CD4-positive, alpha-beta memory T cell (primary cell): ENCODE results near the gene MAPKAP1. TPM values are rescaled to one million over a fixed set of nuclear protein-coding genes. Genes with fewer than 3 reads are reported as not detected.

Source experiments
- CTCF ChIA-PET: fragments of 350-600 bp; sonication (Branson Sonifier 250); formaldehyde crosslinking; loops from one replicate; lab custom pipeline; 2021; ENCODE audit warnings: inconsistent platforms; ENCODE audit not compliant: partially characterized antibody; lab: Charles Lee
- POLR2A ChIA-PET: fragments of 350-600 bp; sonication (Branson Sonifier 250); formaldehyde crosslinking; loops from one replicate; lab custom pipeline; 2021; ENCODE audit not compliant: partially characterized antibody; lab: Charles Lee
- DNase-seq, 5 donors: peaks; one replicate each; pipeline versions ENCODE4 v3.0.0 to v3.0.0-alpha.2; 2020 to 2022; ENCODE audit warnings: mixed read lengths in 1 of 5
- H3K27ac ChIP-seq: one replicate; pipeline ENCODE4 v1.7.0; 2013; ENCODE audit warnings: low read depth, low read length
- H3K27me3 ChIP-seq: 2 replicates; pipeline ENCODE4 v1.7.0; 2013; ENCODE audit warnings: mild to moderate bottlenecking, low read length, moderate library complexity; ENCODE audit not compliant: insufficient read depth
- H3K36me3 ChIP-seq: 2 replicates; pipeline ENCODE4 v1.7.0; 2013; ENCODE audit warnings: mild to moderate bottlenecking, low read length, moderate library complexity; ENCODE audit not compliant: insufficient read depth
- H3K4me1 ChIP-seq: 2 replicates; pipeline ENCODE4 v1.7.0; 2013; ENCODE audit warnings: mild to moderate bottlenecking, low read length, moderate library complexity; ENCODE audit not compliant: insufficient read depth
- H3K4me3 ChIP-seq, 2 donors: one replicate each; pipeline ENCODE4 v1.7.0; 2013; ENCODE audit warnings: low read length in 2 of 2, mild to moderate bottlenecking in 1 of 2
- H3K9me3 ChIP-seq, 2 donors: one replicate each; pipeline ENCODE4 v1.7.0; 2013; ENCODE audit warnings: low read length in 2 of 2, control low read depth in 1 of 2; ENCODE audit not compliant: control insufficient read depth in 1 of 2
- H3K27ac Mint-ChIP-seq, 7 donors: one replicate each; pipeline ENCODE4 v1.8.0; 2020 to 2021; ENCODE audit warnings: mixed read lengths in 7 of 7, mild to moderate bottlenecking in 6 of 7, inconsistent platforms in 3 of 7, moderate library complexity in 3 of 7
- H3K27me3 Mint-ChIP-seq, 2 donors: one replicate each; pipeline ENCODE4 v1.8.0; 2020 to 2021; ENCODE audit warnings: mixed read lengths in 2 of 2
- H3K36me3 Mint-ChIP-seq, 2 donors: one replicate each; pipeline ENCODE4 v1.8.0; 2020 to 2021; ENCODE audit warnings: mixed read lengths in 2 of 2, inconsistent platforms in 1 of 2, mild to moderate bottlenecking in 1 of 2
- H3K4me1 Mint-ChIP-seq, 4 donors: one replicate each; pipeline ENCODE4 v1.8.0; 2020 to 2021; ENCODE audit warnings: mixed read lengths in 4 of 4, mild to moderate bottlenecking in 1 of 4
- H3K4me3 Mint-ChIP-seq, 8 donors: one replicate each; pipeline ENCODE4 v1.8.0; 2020 to 2021; ENCODE audit warnings: mixed read lengths in 8 of 8, mild to moderate bottlenecking in 7 of 8, moderate library complexity in 6 of 8, inconsistent platforms in 3 of 8
- H3K9me3 Mint-ChIP-seq, 8 donors: one replicate each; pipeline ENCODE4 v1.8.0; 2020 to 2021; ENCODE audit warnings: mixed read lengths in 8 of 8, mild to moderate bottlenecking in 5 of 8, inconsistent platforms in 3 of 8, moderate library complexity in 1 of 8
- intact Hi-C: fragments of 100-400 bp; cut with micrococcal nuclease; formaldehyde crosslinking; loops from one replicate; pipeline ENCODE4 v1.15.1; 2023
- polyA plus RNA-seq, 2 donors: library from polyadenylated mRNA; unstranded; fragments of 300-500 nt; fragmentation: Illumina TruSeq; gene quantifications; one replicate each; pipeline ENCODE4 v1.2.3, GENCODE V29; 2021
- total RNA-seq, 2 experiments: library from RNA; stranded (reverse); gene quantifications; one replicate each; pipeline ENCODE4 v1.2.3, GENCODE V29; 2021

The MAPKAP1 gene
- total and polyA plus RNA-seq, 4 experiments from 2014 or later = 51.6 to 59.1 (median 55.8) TPM

- DNase-seq = no peak
- ChIA-PET CTCF (interaction anchor here (1.2 kb wide), 1 partner anchor 35 kb away, joined by 3 read pairs; no protein-coding TSS in a partner anchor), POLR2A (no interaction called here)
- Mint-ChIP-seq H3K36me3 (no peaks in the 10 kb centered on the region), H3K4me3 (no peak overlapping the region), H3K27ac (no peak overlapping the region), H3K27me3 (peaks cover 0 to 1% of the 10 kb centered on the region in 2 donors), H3K4me1 (no peaks in the 10 kb centered on the region), H3K9me3 (no peaks in the 10 kb centered on the region)
- intact Hi-C loops = no loop called here
- no peaks in the 10 kb centered on the region for H3K36me3 ChIP-seq
- no peaks in the 10 kb centered on the region for H3K4me1 ChIP-seq
- no peak overlapping the region for H3K4me3 ChIP-seq
- H3K27ac ChIP-seq = no peak overlapping the region
- H3K9me3 ChIP-seq = no peaks in the 10 kb centered on the region
- H3K27me3 ChIP-seq = no peaks in the 10 kb centered on the region
Observed at GRCh38 chr9:125421166-125421565, 285.8 kb downstream of the MAPKAP1 start.

GRCh38 chr9:125418404-125418803 is 288.6 kb downstream of the MAPKAP1 start:
- no peak for DNase-seq
- ChIA-PET POLR2A (no interaction called here), CTCF (interaction anchor here (1.1 kb wide), 1 partner anchor 11 kb away, joined by 3 read pairs; no protein-coding TSS in a partner anchor)
- Mint-ChIP-seq H3K36me3 (no peaks in the 10 kb centered on the region), H3K27ac (no peak overlapping the region), H3K27me3 (peaks cover 0 to 1% of the 10 kb centered on the region in 2 donors), H3K9me3 (no peaks in the 10 kb centered on the region), H3K4me1 (no peaks in the 10 kb centered on the region), H3K4me3 (no peak overlapping the region)
- H3K4me3 ChIP-seq = no peak overlapping the region
- H3K9me3 ChIP-seq = no peaks in the 10 kb centered on the region
- no peak overlapping the region for H3K27ac ChIP-seq
- H3K27me3 ChIP-seq = no peaks in the 10 kb centered on the region
- no peaks in the 10 kb centered on the region for H3K36me3 ChIP-seq
- no peaks in the 10 kb centered on the region for H3K4me1 ChIP-seq
- intact Hi-C loops = no loop called here

- H3K27ac Mint-ChIP-seq = no peak overlapping the region
- no peak for DNase-seq
- CTCF ChIA-PET = no interaction called here
- intact Hi-C loops = no loop called here
- no peak overlapping the region for H3K4me3 Mint-ChIP-seq
- H3K27me3 Mint-ChIP-seq = peaks cover 1 to 4% of the 10 kb centered on the region in 2 donors
- no peaks in the 10 kb centered on the region for H3K9me3 Mint-ChIP-seq
- Histone ChIP-seq H3K4me1 (no peaks in the 10 kb centered on the region), H3K4me3 (no peak overlapping the region), H3K27ac (no peak overlapping the region), H3K9me3 (no peaks in the 10 kb centered on the region), H3K27me3 (no peaks in the 10 kb centered on the region), H3K36me3 (no peaks in the 10 kb centered on the region)
- H3K36me3 Mint-ChIP-seq = no peaks in the 10 kb centered on the region
- H3K4me1 Mint-ChIP-seq = no peaks in the 10 kb centered on the region
- POLR2A ChIA-PET = no interaction called here
Observed at GRCh38 chr9:125416517-125416916, 290.5 kb downstream of the MAPKAP1 start.

GRCh38 chr9:125415583-125416460 is 291.2 kb downstream of the MAPKAP1 start:
- no peak overlapping the region for H3K4me3 Mint-ChIP-seq
- intact Hi-C loops = no loop called here
- Histone ChIP-seq H3K9me3 (no peaks in the 10 kb centered on the region), H3K4me1 (no peaks in the 10 kb centered on the region), H3K27me3 (no peaks in the 10 kb centered on the region), H3K4me3 (no peak overlapping the region), H3K36me3 (no peaks in the 10 kb centered on the region), H3K27ac (no peak overlapping the region)
- H3K36me3 Mint-ChIP-seq = no peaks in the 10 kb centered on the region
- H3K27me3 Mint-ChIP-seq = peaks cover 1 to 7% of the 10 kb centered on the region in 2 donors
- POLR2A ChIA-PET = no interaction called here
- DNase-seq = no peak
- CTCF ChIA-PET = no interaction called here
- no peaks in the 10 kb centered on the region for H3K9me3 Mint-ChIP-seq
- H3K27ac Mint-ChIP-seq = no peak overlapping the region
- H3K4me1 Mint-ChIP-seq = no peaks in the 10 kb centered on the region

GRCh38 chr9:125413579-125413978 is 293.4 kb downstream of the MAPKAP1 start:
- no peak overlapping the region for H3K4me3 Mint-ChIP-seq
- no peaks in the 10 kb centered on the region for H3K36me3 Mint-ChIP-seq
- H3K4me1 ChIP-seq = peaks cover 2% of the 10 kb centered on the region
- no peaks in the 10 kb centered on the region for H3K9me3 Mint-ChIP-seq
- no peaks in the 10 kb centered on the region for H3K36me3 ChIP-seq
- no peak overlapping the region for H3K4me3 ChIP-seq
- POLR2A ChIA-PET = no interaction called here
- peaks cover 4 to 9% (median 8%) of the 10 kb centered on the region in 4 donors for H3K4me1 Mint-ChIP-seq
- no peak overlapping the region for H3K27ac ChIP-seq
- no peaks in the 10 kb centered on the region for H3K27me3 ChIP-seq
- CTCF ChIA-PET = no interaction called here
- intact Hi-C loops = no loop called here
- no peak overlapping the region for H3K27ac Mint-ChIP-seq
- H3K9me3 ChIP-seq = no peaks in the 10 kb centered on the region
- H3K27me3 Mint-ChIP-seq = peaks cover 3 to 15% of the 10 kb centered on the region in 2 donors
- no peak for DNase-seq

GRCh38 chr9:125412166-125412565 is 294.8 kb downstream of the MAPKAP1 start:
- Mint-ChIP-seq H3K27me3 (peaks cover 7 to 19% of the 10 kb centered on the region in 2 donors), H3K4me1 (peaks cover 4 to 12% (median 10%) of the 10 kb centered on the region in 4 donors), H3K36me3 (no peaks in the 10 kb centered on the region), H3K9me3 (no peaks in the 10 kb centered on the region), H3K4me3 (no peak overlapping the region), H3K27ac (peak overlapping the region in 1 of 7 donors; percentile 17)
- no peaks in the 10 kb centered on the region for H3K27me3 ChIP-seq
- intact Hi-C loops = no loop called here
- no peak overlapping the region for H3K4me3 ChIP-seq
- POLR2A ChIA-PET = no interaction called here
- CTCF ChIA-PET = no interaction called here
- no peaks in the 10 kb centered on the region for H3K9me3 ChIP-seq
- no peak overlapping the region for H3K27ac ChIP-seq
- DNase-seq = no peak
- peaks cover 9% of the 10 kb centered on the region for H3K4me1 ChIP-seq
- no peaks in the 10 kb centered on the region for H3K36me3 ChIP-seq

- Histone ChIP-seq H3K27ac (no peak overlapping the region), H3K36me3 (no peaks in the 10 kb centered on the region), H3K4me1 (peaks cover 9% of the 10 kb centered on the region), H3K27me3 (no peaks in the 10 kb centered on the region), H3K4me3 (no peak overlapping the region), H3K9me3 (no peaks in the 10 kb centered on the region)
- Mint-ChIP-seq H3K36me3 (no peaks in the 10 kb centered on the region), H3K27me3 (peaks cover 7 to 24% of the 10 kb centered on the region in 2 donors), H3K9me3 (no peaks in the 10 kb centered on the region), H3K4me1 (peaks cover 4 to 12% (median 10%) of the 10 kb centered on the region in 4 donors), H3K4me3 (peak overlapping the region in 2 of 8 donors; percentile 48 to 52), H3K27ac (no peak overlapping the region)
- intact Hi-C loops = no loop called here
- ChIA-PET CTCF (no interaction called here), POLR2A (no interaction called here)
- no peak for DNase-seq
Observed at GRCh38 chr9:125411171-125411756, 295.7 kb downstream of the MAPKAP1 start.
